Epithelial cell of esophagus (primary cell): ENCODE data around the gene TPK1.
"Not testable (repeated sequence)": the region's sequence is repeated elsewhere in the genome, so short reads cannot be mapped to it uniquely, and the experiment has no call there.

ENCODE experiments used
- DNase-seq: peaks from one replicate; pipeline ENCODE4 v3.0.0; 2010; ENCODE audit warnings: low read depth
- H3K4me3 ChIP-seq: 2 replicates; pipeline ENCODE4 v1.5.1; 2011; ENCODE audit warnings: mild to moderate bottlenecking, low read length, control low read depth
- TF ChIP-seq, protein P1 (sequence below): IDR thresholded peaks from 2 replicates; pipeline ENCODE4 v1.5.1; 2011; ENCODE audit warnings: low read depth, mild to moderate bottlenecking, low read length, control low read depth, inconsistent platforms; ENCODE audit not compliant: insufficient read depth; ENCODE audit errors: missing control alignments

Gene TPK1

DNA sequence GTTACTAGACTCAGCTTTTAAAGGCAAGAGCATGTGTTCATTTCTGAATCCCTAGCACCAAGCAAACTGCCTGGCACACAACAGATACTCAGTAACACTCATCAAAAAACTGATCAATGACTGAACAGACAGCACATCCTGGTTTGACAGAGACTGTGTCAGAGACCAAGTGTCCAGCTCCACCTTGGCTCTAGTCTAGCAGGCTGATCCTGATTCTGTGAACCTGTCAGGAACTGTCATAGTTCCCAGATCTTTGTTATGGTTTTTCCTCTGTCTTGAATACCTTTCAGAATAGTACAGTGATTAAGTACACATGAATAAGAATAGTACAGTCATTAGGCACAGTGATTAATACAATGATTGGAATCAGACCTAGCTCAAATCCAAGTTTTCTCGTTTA lies 53.0 kb downstream of the TPK1 start:
- peak; percentile 87 for DNase-seq
- H3K4me3 ChIP-seq = no peak overlapping the region
- TF ChIP-seq, protein P1, sequence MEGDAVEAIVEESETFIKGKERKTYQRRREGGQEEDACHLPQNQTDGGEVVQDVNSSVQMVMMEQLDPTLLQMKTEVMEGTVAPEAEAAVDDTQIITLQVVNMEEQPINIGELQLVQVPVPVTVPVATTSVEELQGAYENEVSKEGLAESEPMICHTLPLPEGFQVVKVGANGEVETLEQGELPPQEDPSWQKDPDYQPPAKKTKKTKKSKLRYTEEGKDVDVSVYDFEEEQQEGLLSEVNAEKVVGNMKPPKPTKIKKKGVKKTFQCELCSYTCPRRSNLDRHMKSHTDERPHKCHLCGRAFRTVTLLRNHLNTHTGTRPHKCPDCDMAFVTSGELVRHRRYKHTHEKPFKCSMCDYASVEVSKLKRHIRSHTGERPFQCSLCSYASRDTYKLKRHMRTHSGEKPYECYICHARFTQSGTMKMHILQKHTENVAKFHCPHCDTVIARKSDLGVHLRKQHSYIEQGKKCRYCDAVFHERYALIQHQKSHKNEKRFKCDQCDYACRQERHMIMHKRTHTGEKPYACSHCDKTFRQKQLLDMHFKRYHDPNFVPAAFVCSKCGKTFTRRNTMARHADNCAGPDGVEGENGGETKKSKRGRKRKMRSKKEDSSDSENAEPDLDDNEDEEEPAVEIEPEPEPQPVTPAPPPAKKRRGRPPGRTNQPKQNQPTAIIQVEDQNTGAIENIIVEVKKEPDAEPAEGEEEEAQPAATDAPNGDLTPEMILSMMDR = no peak

- TF ChIP-seq, protein P1 = no peak
- DNase-seq = peak; percentile 96
Measured at GRCh38 chr7:144780071-144780608, 55.7 kb downstream of the TPK1 start.

DNA sequence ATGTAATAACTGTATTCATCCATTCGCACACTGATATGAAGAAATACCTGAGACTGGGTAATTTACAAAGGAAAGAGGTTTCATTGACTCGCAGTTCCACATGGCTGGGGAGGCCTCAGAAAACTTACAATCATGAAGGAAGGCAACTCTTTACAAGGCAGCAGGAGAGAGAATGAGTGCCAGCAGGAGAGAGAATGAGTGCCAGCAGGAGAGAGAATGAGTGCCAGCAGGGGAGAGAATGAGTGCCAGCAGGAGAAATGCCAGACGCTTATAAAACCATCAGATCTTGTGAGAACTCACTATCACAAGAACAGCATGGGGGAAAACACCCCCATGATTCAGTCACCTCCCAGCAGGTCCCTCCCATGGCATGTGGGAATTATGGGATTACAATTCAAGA lies 58.0 kb downstream of the TPK1 start:
- DNase-seq, H3K4me3 ChIP-seq: not testable (repeated sequence)

More at GRCh38 chr7:144780071-144780608, 55.7 kb downstream of the TPK1 start:
- H3K4me3 ChIP-seq = no peak overlapping the region

GRCh38 chr7:144777005-144777839 lies 58.6 kb downstream of the TPK1 start:
- peak; percentile 56 for DNase-seq
- H3K4me3 ChIP-seq = no peak overlapping the region
- TF ChIP-seq, protein P1 = no peak

GRCh38 chr7:144776447-144776846 lies 59.4 kb downstream of the TPK1 start:
- no peak for DNase-seq
- TF ChIP-seq, protein P1 = no peak
- no peak overlapping the region for H3K4me3 ChIP-seq

DNA sequence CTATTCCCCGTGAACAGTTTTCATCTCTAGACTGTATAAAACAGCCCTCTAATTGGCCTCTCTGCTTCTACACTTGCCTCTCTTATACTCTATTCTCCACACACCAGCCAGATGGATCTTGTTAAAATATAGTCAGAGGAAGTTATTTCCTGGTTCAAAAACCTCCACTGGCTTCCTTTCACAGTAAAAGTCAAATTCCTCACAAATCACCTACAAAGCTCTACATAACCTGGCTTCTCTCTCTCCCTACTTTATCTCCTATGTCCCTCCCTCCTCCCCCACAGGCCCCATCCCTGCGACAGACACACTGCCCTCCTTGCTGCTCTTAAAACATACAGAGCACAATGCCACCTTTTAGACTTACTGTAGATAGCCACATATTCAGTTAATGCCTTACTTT lies 60.1 kb downstream of the TPK1 start:
- TF ChIP-seq, protein P1 = no peak
- no peak overlapping the region for H3K4me3 ChIP-seq
- no peak for DNase-seq

DNA sequence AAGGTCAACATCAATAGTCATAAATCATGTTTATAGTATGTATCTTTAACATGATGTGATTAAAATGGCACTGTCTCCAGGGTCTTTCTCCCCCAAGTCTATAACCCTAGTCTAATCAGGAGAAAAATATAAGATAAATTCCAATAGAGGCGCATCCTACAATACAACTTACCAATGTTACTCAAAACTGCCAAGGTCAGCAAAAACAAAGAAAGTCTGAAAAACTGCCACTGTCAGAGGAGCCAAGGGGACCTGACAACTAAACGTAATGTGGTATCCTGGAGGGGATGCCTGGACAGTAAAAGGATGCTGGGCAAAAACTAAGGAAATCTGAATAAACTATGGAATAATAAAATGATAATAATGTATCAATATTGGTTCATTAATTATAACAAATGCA lies 63.9 kb downstream of the TPK1 start:
- no peak overlapping the region for H3K4me3 ChIP-seq
- TF ChIP-seq, protein P1 = no peak
- DNase-seq = no peak
